ENCODE results near the gene SYT12. TPM values are rescaled to one million over a fixed set of nuclear protein-coding genes. Genes with fewer than 3 reads are reported as not detected.

SYT12 gene
- total RNA-seq, 1 experiment from 2014 or later, result 11.1 TPM

- ChIA-PET CTCF (interaction anchor here (0.6 kb wide), 1 partner anchor 151 kb away, joined by 5 read pairs; no protein-coding TSS in a partner anchor), POLR2A (ENCODE audit: unreplicated experiment) (interaction anchor here (0.7 kb wide), 1 partner anchor 83 kb away, joined by 4 read pairs; no protein-coding TSS in a partner anchor)
- no TSS peak for BruUV-seq (replicated peaks)
Observed at GRCh38 chr11:66996609-66997273, 26.2 kb upstream of the SYT12 start.

GRCh38 chr11:66999555-66999954 lies 23.4 kb upstream of the SYT12 start:
- ChIA-PET CTCF (no interaction called here), POLR2A (ENCODE audit: unreplicated experiment) (no interaction called here)
- DNase-seq, result no peak
- intact Hi-C loops (cut with micrococcal nuclease; ENCODE audit: unreplicated experiment), result no loop called here
- H4K20me1 ChIP-seq (ENCODE audit: insufficient read depth), result no peaks in the 10 kb centered on the region
- H3K79me2 ChIP-seq (ENCODE audit: low read depth), result no peaks in the 10 kb centered on the region
- TF ChIP-seq EZH2 (IDR thresholded peaks at IDR 0.05; ENCODE audit: low read depth), result no peak
- TF ChIP-seq CTCF (conservative IDR thresholded peaks at IDR 0.05), result no peak
- no peak overlapping the region for H3K27ac ChIP-seq
- peaks cover 9% of the 10 kb centered on the region for H3K4me1 ChIP-seq (replicated peaks; ENCODE audit: insufficient read depth)
- no peaks in the 10 kb centered on the region for H3K9me3 ChIP-seq (ENCODE audit: insufficient read depth, low read depth)
- H3K4me2 ChIP-seq, result no peak overlapping the region
- no peaks in the 10 kb centered on the region for H3K36me3 ChIP-seq (ENCODE audit: low read depth)
- H3F3A ChIP-seq (ENCODE audit: insufficient read depth, low read depth), result peaks cover 12% of the 10 kb centered on the region; the same call in 1 of the 2 replicates
- H3K27me3 ChIP-seq (ENCODE audit: insufficient read depth, low read depth), result no peaks in the 10 kb centered on the region
- no peak overlapping the region for H2AFZ ChIP-seq
- no TSS peak for BruUV-seq (replicated peaks)
- no peaks in the 10 kb centered on the region for H3K9me2 ChIP-seq (ENCODE audit: insufficient read depth)
- H3K4me3 ChIP-seq, result no peak overlapping the region

More at GRCh38 chr11:66996609-66997273, 26.2 kb upstream of the SYT12 start:
- Histone ChIP-seq H3K79me2 (ENCODE audit: low read depth) (no peaks in the 10 kb centered on the region), H3K36me3 (ENCODE audit: low read depth) (no peaks in the 10 kb centered on the region), H3K27ac (no peak overlapping the region), H3K4me2 (0 out of 2 replicates have a peak overlapping the region, but pooled peaks have one; percentile 22), H3F3A (ENCODE audit: insufficient read depth, low read depth) (peaks cover 7% of the 10 kb centered on the region; the same call in 1 of the 2 replicates), H3K4me3 (no peak overlapping the region), H3K4me1 (replicated peaks; ENCODE audit: insufficient read depth) (peaks cover 9% of the 10 kb centered on the region), H3K27me3 (ENCODE audit: insufficient read depth, low read depth) (no peaks in the 10 kb centered on the region), H4K20me1 (ENCODE audit: insufficient read depth) (no peaks in the 10 kb centered on the region), H3K9me3 (ENCODE audit: insufficient read depth, low read depth) (no peaks in the 10 kb centered on the region), H2AFZ (no peak overlapping the region), H3K9me2 (ENCODE audit: insufficient read depth) (no peaks in the 10 kb centered on the region)
- intact Hi-C loops (cut with micrococcal nuclease; ENCODE audit: unreplicated experiment), result no loop called here
- no peak for TF ChIP-seq EZH2 (IDR thresholded peaks at IDR 0.05; ENCODE audit: low read depth)
- TF ChIP-seq CTCF (conservative IDR thresholded peaks at IDR 0.05), result no peak
- DNase-seq, result peak; percentile 30 to 46

- no peak for DNase-seq
- peaks cover 15% of the 10 kb centered on the region for H3K4me1 ChIP-seq (replicated peaks; ENCODE audit: insufficient read depth)
- H3K9me2 ChIP-seq (ENCODE audit: insufficient read depth), result no peaks in the 10 kb centered on the region
- peaks cover 12% of the 10 kb centered on the region; the same call in 1 of the 2 replicates for H3F3A ChIP-seq (ENCODE audit: insufficient read depth, low read depth)
- ChIA-PET POLR2A (ENCODE audit: unreplicated experiment) (no interaction called here), CTCF (no interaction called here)
- intact Hi-C loops (cut with micrococcal nuclease; ENCODE audit: unreplicated experiment), result no loop called here
- no TSS peak for BruUV-seq (replicated peaks)
- H3K36me3 ChIP-seq (ENCODE audit: low read depth), result no peaks in the 10 kb centered on the region
- no peaks in the 10 kb centered on the region for H3K9me3 ChIP-seq (ENCODE audit: insufficient read depth, low read depth)
- H3K27ac ChIP-seq, result no peak overlapping the region
- H3K27me3 ChIP-seq (ENCODE audit: insufficient read depth, low read depth), result no peaks in the 10 kb centered on the region
- no peak overlapping the region for H3K4me2 ChIP-seq
- no peak overlapping the region for H2AFZ ChIP-seq
- H3K4me3 ChIP-seq, result no peak overlapping the region
- no peak for TF ChIP-seq EZH2 (IDR thresholded peaks at IDR 0.05; ENCODE audit: low read depth)
- no peaks in the 10 kb centered on the region for H3K79me2 ChIP-seq (ENCODE audit: low read depth)
- no peaks in the 10 kb centered on the region for H4K20me1 ChIP-seq (ENCODE audit: insufficient read depth)
Observed at GRCh38 chr11:67001332-67001731, 21.6 kb upstream of the SYT12 start.
